MG63 (cell line): ENCODE results near the gene S100A7A. TPM values are rescaled to one million over a fixed set of nuclear protein-coding genes. Genes with fewer than 3 reads are reported as not detected.

Source experiments
- DNase-seq: peaks from one replicate; pipeline ENCODE4 v3.0.0-alpha.2; 2020
- H3K27me3 ChIP-seq: fragments of 250-450 bp; sonication (Bioruptor Pico); 2 replicates; pipeline ENCODE4 v1.5.1; 2020; ENCODE audit warnings: mild to moderate bottlenecking, moderate library complexity
- H3K36me3 ChIP-seq: fragments of 250-450 bp; sonication (Bioruptor Pico); 2 replicates; pipeline ENCODE4 v1.5.1; 2020; ENCODE audit warnings: mild to moderate bottlenecking, moderate library complexity
- H3K4me3 ChIP-seq: fragments of 250-450 bp; sonication (Bioruptor Pico); 2 replicates; pipeline ENCODE4 v1.5.1; 2020; ENCODE audit warnings: mild to moderate bottlenecking, moderate library complexity
- H3K9me3 ChIP-seq: fragments of 250-450 bp; sonication (Bioruptor Pico); 2 replicates; pipeline ENCODE4 v1.5.1; 2020; ENCODE audit warnings: mild to moderate bottlenecking, moderate library complexity
- total RNA-seq: library from RNA; depleted of rRNA; stranded (reverse); fragments of >200 nt; shearing (Covaris generic); gene quantifications from 2 replicates; pipeline ENCODE4 v1.2.3, GENCODE V29; 2014; ENCODE audit warnings: low replicate concordance; rRNA removed

Gene S100A7A
- total RNA-seq: not detected in 2 replicates

- no peak for DNase-seq
- peaks cover 6% of the 10 kb centered on the region; the same call in 1 of the 2 replicates for H3K9me3 ChIP-seq
Measured at GRCh38 chr1:153415850-153416570, at the start of gene S100A7A. Gene S100A7A (plus strand): TSS chr1:153416520. CDS start chr1:153418083, 1,563 bp downstream.

GRCh38 chr1:153367090-153367489 is 49.2 kb upstream of the S100A7A start:
- Histone ChIP-seq H3K4me3 (no peak overlapping the region), H3K9me3 (no peaks in the 10 kb centered on the region), H3K36me3 (no peaks in the 10 kb centered on the region), H3K27me3 (no peaks in the 10 kb centered on the region; the same call in 1 of the 2 replicates)
- DNase-seq: no peak

More at GRCh38 chr1:153415850-153416570, at the start of gene S100A7A:
- H3K4me3 ChIP-seq: no peak within 1 kb of the TSS
- H3K36me3 ChIP-seq: no peaks in the 10 kb centered on the region
- peaks cover 3% of the 10 kb centered on the region; the same call in 1 of the 2 replicates for H3K27me3 ChIP-seq

DNA sequence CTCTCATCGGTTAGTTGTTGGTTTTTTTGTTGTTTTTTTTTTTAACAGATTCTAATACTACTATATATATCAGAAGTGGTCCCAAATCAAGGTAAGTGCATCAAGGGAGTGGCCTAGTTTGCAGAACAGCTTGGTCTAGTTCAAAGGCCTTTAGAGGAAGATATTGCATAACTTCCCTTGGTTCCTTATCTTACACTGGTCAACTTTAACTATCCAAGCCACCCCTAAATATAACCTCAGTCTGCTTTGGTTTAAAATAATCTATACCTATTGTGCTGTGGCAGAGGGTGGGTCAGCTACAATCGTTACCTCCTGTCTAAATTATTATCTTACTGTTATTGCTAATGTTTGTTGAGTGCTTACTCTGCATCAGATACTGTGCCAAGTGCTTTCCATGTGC is 47.8 kb upstream of the S100A7A start:
- Histone ChIP-seq H3K9me3 (no peaks in the 10 kb centered on the region), H3K36me3 (no peaks in the 10 kb centered on the region), H3K4me3 (no peak overlapping the region), H3K27me3 (no peaks in the 10 kb centered on the region; the same call in 1 of the 2 replicates)
- no peak for DNase-seq

GRCh38 chr1:153370146-153370545 is 46.2 kb upstream of the S100A7A start:
- H3K36me3 ChIP-seq: no peaks in the 10 kb centered on the region
- H3K4me3 ChIP-seq: no peak overlapping the region
- H3K9me3 ChIP-seq: no peaks in the 10 kb centered on the region
- no peak for DNase-seq
- no peaks in the 10 kb centered on the region; the same call in 1 of the 2 replicates for H3K27me3 ChIP-seq

- no peaks in the 10 kb centered on the region for H3K36me3 ChIP-seq
- no peak overlapping the region for H3K4me3 ChIP-seq
- DNase-seq: no peak
- H3K9me3 ChIP-seq: no peaks in the 10 kb centered on the region
- H3K27me3 ChIP-seq: no peaks in the 10 kb centered on the region; the same call in 1 of the 2 replicates
Measured at GRCh38 chr1:153371231-153371630, 45.1 kb upstream of the S100A7A start.

DNA sequence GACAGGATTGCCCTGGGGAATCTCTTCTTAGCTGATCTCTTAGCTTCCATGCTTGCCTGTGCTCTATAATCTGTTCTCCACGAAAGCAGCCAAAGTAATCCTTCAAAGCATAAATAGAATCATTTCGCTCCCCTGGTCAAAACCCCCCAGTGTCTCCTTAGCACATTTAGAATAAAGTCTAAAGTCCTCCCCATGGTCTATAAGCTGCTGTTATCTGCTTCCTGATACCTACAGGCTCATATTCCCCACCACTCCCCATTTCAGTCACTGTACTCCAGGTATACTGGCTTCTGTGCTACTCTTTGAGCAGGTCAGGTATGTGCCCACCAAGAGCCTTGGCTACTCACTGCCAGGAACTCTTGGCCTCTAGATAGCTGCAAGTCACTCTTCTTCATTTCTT is 43.7 kb upstream of the S100A7A start:
- H3K4me3 ChIP-seq: no peak overlapping the region
- H3K27me3 ChIP-seq: no peaks in the 10 kb centered on the region; the same call in 1 of the 2 replicates
- H3K9me3 ChIP-seq: no peaks in the 10 kb centered on the region
- no peaks in the 10 kb centered on the region for H3K36me3 ChIP-seq
- DNase-seq: no peak

DNA sequence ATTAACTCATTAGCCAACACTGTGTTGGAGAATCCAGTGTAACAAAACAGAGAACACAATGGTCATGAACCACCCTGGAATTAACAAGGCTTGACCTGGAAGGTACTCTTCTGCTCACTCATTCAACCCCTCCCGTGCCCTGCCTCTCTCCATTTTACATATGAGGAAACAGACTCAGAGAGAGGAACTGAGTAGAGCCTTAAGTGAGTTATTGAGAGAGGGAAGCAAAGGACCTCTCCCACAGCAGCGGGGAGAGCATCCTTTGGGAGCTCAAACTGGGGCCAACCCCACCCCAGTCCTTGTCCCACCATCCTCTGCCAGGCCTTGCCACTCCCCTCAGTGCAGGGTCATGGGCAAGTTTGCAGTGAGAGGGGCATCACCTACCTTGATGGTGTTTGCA is 42.2 kb upstream of the S100A7A start:
- H3K9me3 ChIP-seq: no peaks in the 10 kb centered on the region
- no peak overlapping the region for H3K4me3 ChIP-seq
- no peaks in the 10 kb centered on the region; the same call in 1 of the 2 replicates for H3K27me3 ChIP-seq
- no peak for DNase-seq
- H3K36me3 ChIP-seq: no peaks in the 10 kb centered on the region

DNA sequence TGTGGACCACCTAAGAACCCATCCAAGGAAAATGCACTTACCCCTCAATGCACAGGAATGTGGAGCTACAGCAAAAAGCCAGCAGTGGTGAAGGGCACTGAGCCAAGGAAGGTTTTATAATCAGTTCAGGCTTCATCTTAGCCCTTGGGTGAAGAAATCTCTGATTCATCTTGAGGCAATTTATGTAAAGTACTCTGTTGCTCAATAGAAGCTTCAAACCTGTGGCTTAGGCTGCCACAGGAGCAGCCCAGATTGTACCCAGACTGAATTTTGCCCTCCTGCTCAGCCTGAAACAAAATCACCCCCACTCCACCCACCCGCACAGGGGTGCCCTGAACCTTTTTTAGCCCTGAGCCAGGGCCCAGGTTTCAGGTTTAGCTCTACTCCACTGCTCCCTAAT is 40.8 kb upstream of the S100A7A start, which contains the start of gene S100A12:
TSS of gene S100A12 (minus strand) at position 111 of the 400 bp plus-strand sequence. CDS start 1,029 bp downstream, outside the sequence.
- peak; percentile 59 for DNase-seq
- H3K9me3 ChIP-seq: no peaks in the 10 kb centered on the region
- H3K36me3 ChIP-seq: no peaks in the 10 kb centered on the region
- H3K4me3 ChIP-seq: no peak within 1 kb of the TSS
- no peaks in the 10 kb centered on the region for H3K27me3 ChIP-seq

DNA sequence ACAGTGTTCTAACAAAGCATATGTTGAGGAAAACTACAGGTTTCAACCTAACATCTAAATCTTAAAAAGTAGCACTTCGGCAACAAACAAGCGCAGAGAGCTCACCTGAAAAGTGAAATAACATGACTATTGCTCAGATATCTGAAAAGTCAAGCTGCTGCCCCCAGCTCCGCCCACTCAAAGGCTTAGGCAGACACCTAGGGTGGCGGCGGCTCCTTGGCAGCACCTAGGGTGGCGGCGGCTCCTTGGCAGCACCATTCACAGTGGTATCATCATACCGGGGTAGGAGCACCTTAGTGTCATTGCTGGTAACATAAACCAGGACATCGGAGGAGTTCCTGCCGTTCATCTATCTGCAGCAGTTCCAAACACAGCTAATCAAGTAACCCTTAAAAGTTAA is 36.7 kb upstream of the S100A7A start:
- Histone ChIP-seq H3K4me3 (no peak overlapping the region), H3K36me3 (no peaks in the 10 kb centered on the region), H3K27me3 (no peaks in the 10 kb centered on the region; the same call in 1 of the 2 replicates), H3K9me3 (peaks cover 10% of the 10 kb centered on the region)
- DNase-seq: no peak

DNA sequence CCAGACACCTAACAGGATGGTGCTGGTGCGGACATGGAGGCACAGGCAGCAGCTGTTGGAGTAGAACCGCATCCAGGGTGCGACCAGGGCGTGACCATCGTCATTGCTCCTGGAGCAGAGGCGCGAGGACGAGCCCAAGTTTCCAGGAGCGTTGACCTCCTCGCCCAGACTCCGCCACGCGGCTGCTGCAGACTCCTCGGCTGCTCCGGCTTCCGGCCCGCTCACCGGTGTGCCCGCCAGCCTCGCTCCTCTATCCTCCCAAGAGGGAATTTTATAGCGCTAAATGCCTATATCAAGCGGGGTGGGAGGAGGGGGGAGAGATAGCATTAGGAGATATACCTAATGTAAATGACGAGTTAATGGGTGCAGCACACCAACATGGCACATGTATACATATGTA is 35.6 kb upstream of the S100A7A start:
- Histone ChIP-seq H3K9me3 (peaks cover 10% of the 10 kb centered on the region), H3K36me3 (no peaks in the 10 kb centered on the region), H3K4me3 (no peak overlapping the region), H3K27me3 (no peaks in the 10 kb centered on the region; the same call in 1 of the 2 replicates)
- no peak for DNase-seq

DNA sequence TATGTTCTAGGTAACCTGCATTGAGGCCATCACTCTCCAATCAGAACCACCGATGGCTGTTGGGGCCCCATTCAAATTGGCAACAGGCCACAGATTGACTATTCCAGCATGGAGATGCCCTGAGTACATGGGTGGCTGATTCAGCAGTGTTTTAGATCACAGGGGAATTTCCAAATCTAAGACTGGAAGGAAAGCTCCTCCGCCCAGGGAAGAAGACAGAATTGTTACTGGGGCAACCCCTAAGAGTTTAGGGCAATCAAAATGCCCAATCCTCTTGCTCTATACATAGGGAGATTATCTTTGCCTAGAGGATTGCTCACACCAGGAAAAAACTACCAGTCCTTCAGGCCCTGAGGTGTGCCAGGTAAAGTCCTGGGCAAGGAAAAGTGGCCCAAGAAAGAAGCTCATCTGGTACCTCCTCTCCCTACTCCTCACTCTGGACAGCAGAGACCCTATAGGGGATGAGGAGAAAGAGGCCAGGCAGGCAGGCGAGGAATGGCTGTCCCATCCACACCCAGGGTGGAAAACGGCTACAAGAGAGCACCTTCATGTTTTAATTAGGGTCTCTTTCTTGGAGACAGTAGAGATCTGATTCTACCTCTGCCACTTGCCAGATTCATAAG is 31.3 kb upstream of the S100A7A start:
- no peaks in the 10 kb centered on the region; the same call in 1 of the 2 replicates for H3K27me3 ChIP-seq
- H3K36me3 ChIP-seq: no peaks in the 10 kb centered on the region
- peaks cover 10% of the 10 kb centered on the region for H3K9me3 ChIP-seq
- DNase-seq: no peak
- no peak overlapping the region for H3K4me3 ChIP-seq

DNA sequence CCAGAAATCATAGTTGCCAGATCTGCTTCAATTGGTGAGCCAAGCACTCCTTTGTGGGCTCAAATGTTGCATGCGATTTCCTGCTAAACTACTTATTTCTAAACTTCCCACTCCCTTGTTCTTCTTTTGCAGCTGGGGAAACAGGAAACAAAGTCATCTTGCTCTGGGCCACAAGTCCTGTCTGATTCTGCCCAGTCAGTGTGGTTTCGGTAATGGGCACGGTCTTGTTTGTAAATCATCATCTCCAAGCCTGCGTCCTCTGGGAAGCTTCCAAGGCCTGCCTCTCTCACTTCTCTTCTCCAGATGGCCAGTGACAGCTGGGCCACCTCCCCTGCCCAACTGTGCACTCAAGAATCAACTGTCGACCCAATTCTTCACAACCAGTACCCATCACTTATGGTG is 29.8 kb upstream of the S100A7A start:
- DNase-seq: no peak
- H3K27me3 ChIP-seq: no peaks in the 10 kb centered on the region; the same call in 1 of the 2 replicates
- H3K36me3 ChIP-seq: no peaks in the 10 kb centered on the region
- peaks cover 7% of the 10 kb centered on the region for H3K9me3 ChIP-seq
- no peak overlapping the region for H3K4me3 ChIP-seq

DNA sequence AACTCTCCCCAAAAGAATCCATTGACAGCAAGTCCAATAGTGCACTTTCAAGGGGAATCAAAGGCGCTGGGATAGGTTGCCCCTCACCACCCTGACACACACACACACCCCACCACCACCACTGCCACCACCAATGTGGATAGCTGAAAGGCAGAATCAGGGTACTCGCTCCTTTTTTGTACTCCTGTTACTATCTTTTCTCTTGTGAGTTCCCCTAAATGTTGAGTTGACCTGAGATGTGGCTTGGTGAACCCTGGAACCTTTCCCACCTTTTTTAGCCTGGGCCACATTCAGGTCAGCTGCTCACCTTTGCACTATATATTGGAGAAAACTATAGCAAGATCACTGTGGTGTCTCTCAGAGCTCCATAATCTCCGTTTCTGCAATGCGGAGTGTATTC is 29.3 kb upstream of the S100A7A start:
- H3K27me3 ChIP-seq: no peaks in the 10 kb centered on the region; the same call in 1 of the 2 replicates
- no peak overlapping the region for H3K4me3 ChIP-seq
- peaks cover 3% of the 10 kb centered on the region for H3K9me3 ChIP-seq
- no peaks in the 10 kb centered on the region for H3K36me3 ChIP-seq
- DNase-seq: no peak

DNA sequence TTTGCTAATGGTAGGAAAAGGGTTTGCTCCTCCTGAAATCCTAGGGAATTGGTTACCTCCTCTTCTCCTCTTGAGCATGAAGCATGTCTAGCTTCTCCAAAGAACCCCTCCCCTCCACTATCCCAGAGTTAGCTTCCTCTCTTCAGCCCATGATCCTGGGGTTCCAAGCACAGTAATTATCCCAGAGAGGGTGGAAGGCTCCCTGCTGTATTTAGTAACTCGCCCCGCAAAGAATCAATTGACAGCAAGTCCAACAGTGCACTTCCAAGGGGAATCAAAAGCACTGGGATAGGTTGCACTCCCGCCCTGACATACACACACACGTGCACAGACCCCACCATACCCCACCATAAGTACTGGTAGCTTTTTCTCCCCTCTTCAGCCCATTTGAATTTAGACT is 28.5 kb upstream of the S100A7A start:
- no peak overlapping the region for H3K4me3 ChIP-seq
- DNase-seq: no peak
- H3K9me3 ChIP-seq: no peaks in the 10 kb centered on the region
- H3K36me3 ChIP-seq: no peaks in the 10 kb centered on the region
- H3K27me3 ChIP-seq: no peaks in the 10 kb centered on the region; the same call in 1 of the 2 replicates

DNA sequence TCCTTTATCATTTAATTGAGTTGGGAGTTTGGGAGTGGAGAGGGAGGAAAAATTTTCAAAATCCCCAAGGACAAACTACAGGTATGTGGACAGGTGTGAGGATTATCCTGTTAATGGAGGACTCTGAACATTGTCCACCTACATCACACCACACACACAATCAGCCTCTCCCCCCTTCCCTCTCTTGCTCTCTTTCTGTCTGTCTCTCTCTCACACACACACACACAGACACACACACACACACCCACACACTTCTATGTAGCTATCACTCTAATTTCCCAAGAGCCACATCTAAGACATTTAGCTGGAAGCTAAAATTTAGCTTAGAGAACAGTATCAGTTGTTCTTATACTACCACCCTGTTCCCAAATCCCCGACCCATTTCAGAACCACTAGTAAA is 26.9 kb upstream of the S100A7A start:
- Histone ChIP-seq H3K9me3 (no peaks in the 10 kb centered on the region), H3K27me3 (no peaks in the 10 kb centered on the region), H3K4me3 (no peak overlapping the region), H3K36me3 (no peaks in the 10 kb centered on the region)
- DNase-seq: no peak

- H3K9me3 ChIP-seq: no peaks in the 10 kb centered on the region
- no peaks in the 10 kb centered on the region for H3K36me3 ChIP-seq
- DNase-seq: no peak
Measured at GRCh38 chr1:153389973-153390879, 26.1 kb upstream of the S100A7A start.

More at GRCh38 chr1:153389973-153390879, 26.1 kb upstream of the S100A7A start:
- Histone ChIP-seq H3K4me3 (no peak overlapping the region), H3K27me3 (no peaks in the 10 kb centered on the region)
